Left renal pelvis (tissue), 4 donors: Measurements from ENCODE around the gene NUCB1. TPM values are rescaled to one million over a fixed set of nuclear protein-coding genes. Genes with fewer than 3 reads are reported as not detected.
"Not testable (repeated sequence)": the region's sequence is repeated elsewhere in the genome, so short reads cannot be mapped to it uniquely, and the experiment has no call there.

Source experiments
- DNase-seq, 4 donors: peaks; one replicate each; pipeline ENCODE4 v3.0.0-alpha.2; 2013; ENCODE audit warnings: low read depth in 4 of 4, low spot score in 3 of 4
- polyA plus RNA-seq, 4 donors: library from polyadenylated mRNA; unstranded; fragments of 120-200 nt; gene quantifications; one replicate each; pipeline ENCODE4 v1.2.1, GENCODE V29; 2013; ENCODE audit not compliant: insufficient read length in 4 of 4

The NUCB1 gene
- polyA plus RNA-seq, 4 donors, result 223 to 314 (median 261) TPM

DNA sequence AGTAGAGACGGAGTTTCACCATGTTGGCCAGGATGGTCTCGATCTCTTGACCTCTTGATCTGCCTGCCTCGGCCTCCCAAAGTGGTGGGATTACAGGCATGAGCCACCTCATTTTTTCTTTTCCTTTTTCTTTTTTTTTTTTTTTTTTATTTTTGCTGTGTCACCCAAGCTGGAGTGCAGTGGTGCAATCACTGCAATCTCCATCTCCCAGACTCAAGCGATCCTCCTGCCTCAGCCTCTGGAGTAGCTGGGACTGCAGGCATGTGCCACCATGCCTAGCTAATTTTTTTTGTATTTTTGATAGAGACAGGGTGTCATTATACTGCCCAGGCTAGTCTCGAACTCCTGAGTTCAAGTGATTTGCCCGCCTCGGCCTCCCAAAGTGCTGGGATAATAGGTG, 2.2 kb downstream of the NUCB1 start:
- not testable (repeated sequence) for DNase-seq

DNA sequence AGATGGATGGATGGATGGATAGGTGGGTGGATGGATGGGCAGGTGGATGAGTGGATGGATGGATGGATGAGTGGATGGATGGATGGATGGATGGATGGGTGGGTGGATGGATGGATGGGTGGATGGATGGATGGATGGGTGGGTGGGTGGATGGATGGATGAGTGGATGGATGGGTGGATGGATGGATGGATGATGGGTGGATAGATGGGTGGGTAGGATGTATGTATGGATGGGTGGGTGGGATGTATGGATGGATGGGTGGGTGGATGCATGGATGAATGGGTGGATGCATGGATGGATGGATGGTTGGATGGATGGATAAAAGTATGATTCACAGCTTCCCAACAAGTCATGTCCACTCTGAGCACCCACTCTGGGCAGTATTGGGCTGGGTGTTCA, 3.7 kb downstream of the NUCB1 start:
- not testable (repeated sequence) for DNase-seq

DNA sequence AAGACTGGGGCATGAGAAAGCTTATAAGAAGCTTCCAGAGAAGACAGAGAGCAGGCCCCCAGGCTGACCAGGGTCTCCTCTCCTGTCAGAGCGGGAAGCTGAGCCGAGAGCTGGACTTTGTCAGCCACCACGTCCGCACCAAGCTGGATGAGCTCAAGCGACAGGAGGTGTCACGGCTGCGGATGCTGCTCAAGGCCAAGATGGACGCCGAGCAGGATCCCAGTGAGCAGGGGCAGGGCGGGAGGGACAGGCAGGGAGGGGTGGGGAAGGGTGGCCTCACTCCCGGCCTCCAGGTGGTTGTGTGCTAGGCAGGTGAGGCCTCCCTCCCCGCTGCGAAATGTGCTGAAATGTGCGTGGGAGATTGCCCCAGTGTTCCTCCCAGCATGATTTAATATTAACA, 5.6 kb downstream of the NUCB1 start:
- no peak for DNase-seq

DNA sequence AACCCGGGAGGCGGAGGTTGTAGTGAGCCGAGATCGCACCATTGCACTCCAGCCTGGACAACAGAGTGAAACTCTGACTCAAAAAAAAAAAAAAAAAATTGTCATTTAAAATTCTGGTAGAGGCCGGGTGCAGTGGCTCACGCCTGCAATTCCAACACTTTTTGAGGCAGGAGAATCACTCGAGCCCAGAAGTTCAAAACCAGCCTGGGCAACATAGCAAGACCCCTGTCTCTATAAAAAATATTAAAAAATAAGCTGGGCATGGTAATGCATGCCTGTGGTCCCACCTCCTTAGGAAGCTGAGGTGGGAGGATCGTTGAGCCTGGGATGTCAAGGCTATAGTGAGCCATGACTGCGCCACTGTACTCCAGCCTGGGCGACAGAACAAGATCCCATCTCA, 6.2 kb downstream of the NUCB1 start:
- no peak for DNase-seq

DNA sequence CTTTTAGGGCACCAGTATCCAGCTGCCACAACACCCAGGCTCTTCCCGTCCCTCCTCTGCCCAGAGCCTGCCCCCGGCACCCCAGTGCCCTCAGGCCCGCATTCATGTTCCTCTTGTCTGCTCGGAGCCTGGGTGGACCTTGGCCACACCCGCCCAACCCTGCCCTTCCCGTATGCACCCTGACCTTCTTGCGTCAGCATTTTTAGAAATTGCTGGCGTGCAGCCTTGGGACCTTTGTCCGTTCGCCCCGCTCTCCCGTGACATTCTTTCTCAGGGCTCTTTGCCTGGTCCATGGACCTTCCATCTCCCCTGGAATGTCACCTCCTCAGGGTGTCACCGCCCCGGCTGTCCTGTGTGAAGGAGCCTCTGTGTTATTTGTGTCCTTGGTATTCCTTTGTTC, 7.6 kb downstream of the NUCB1 start:
- DNase-seq, result no peak

DNA sequence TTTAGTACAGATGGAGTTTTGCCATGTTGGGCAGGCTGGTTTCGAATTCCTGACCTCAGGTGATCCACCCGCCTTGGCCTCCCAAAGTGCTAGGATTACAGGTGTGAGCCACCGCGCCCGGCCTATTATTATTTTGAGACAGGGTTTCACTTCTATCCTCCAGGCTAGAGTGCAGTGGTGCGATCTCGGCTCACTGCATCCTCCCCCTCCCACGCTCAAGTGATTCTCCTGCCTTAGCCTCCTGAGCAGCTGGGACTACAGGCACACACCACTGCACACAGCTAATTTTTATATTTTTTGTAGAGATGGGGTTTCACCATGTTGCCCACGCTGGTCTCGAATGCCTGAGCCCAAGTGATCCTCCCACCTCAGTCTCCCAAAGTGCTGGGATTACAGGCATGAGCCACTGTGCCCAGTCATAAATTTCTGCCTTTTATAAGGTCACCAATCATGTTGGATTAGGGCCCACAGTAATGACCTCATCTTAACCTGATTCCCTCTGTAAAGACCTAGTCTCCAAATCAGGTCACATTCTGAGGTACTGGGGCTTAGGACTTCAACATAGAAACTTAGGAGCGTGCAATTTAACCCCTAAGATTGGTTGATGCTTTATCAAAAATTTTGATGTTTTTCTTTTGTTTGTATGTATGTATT, 9.4 kb downstream of the NUCB1 start:
- DNase-seq, result not testable (repeated sequence)

DNA sequence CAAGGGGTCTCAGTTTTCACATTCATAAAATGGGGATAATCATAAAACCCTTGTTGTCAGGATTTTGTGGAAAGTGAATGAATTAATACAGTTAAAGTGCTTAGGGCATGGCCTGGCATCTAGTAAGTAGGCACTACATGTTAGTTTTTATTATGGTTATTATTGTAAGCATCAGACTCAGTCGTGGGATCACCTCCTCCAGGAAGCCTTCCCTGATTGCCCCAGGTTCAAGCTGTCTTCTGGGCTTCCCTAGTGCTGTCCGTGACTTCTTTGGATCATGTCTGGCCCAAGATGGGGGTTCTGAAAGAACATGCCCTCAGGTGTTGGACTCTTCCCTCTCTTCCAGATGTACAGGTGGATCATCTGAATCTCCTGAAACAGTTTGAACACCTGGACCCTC, 10.7 kb downstream of the NUCB1 start:
- no peak for DNase-seq

DNA sequence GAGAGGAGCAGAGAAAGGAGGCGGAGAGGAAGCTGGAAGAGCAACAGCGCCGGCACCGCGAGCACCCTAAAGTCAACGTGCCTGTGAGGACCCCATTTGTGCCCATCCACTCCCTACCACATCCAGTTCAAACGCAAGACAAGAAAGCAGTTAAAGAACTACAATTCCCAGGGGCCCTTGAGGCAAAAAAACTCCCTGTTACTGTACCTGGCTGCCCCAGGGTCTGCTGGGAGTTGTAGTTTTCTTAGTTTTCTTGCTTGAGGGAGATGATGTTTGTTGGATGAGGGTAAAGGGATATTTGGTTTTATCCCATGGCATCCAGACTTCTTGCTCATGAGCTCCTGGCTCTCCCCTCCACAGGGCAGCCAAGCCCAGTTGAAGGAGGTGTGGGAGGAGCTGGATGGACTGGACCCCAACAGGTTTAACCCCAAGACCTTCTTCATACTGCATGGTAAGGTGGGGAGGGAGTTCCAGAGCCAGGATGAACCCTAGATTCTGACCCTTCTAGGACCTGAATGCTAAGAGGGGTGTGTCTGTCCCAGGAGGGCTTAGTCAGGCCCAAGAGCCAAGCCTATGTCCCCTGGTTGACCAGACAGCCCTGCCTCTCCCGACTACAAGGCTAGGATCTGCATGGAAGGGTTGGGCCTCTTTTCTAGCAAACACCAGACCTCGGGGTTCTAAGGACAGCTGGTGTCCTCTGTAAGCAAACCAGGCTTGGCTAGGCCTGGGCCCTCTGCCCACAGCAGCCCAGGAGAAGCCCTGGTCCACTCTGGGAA, 13.2 kb downstream of the NUCB1 start:
- DNase-seq, result no peak

DNA sequence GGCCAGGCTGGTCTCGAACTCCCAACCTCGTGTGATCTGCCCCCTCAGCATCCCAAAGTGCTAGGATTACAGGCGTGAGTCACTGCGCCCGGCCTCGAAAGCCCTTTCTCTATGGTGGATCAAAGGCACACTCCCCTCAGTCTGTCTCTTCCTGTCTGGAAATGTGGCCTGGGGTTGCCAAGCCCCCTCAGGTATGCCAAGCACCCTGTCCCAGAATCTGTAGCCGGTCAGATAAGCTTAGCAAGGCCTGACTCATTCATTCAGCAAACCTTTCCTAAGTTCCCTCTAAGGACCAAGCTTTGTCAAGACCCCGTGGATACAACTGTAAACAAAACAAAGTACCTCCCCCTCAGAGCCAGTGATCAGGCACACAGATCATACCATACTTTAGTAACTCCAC, 14.1 kb downstream of the NUCB1 start:
- DNase-seq, result no peak

DNA sequence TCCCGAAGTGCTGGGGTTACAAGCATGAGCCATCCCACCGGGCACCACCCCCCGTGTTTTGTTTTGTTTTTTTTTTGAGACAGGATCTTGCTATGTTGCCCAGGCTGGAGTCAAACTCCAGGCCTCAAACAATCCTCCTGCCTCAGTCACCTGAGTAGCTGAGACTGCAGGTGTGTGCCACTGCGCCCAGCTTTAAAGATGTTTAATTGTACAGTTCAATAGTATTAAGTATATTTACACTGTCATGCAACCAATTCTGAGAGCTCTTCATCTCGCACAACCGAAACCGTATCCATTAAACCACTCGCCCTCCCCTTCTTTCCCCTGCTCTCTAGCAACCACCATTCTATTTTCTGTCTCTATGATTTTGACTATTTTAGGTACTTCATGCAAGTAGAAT, 15.6 kb downstream of the NUCB1 start:
- DNase-seq, result no peak

DNA sequence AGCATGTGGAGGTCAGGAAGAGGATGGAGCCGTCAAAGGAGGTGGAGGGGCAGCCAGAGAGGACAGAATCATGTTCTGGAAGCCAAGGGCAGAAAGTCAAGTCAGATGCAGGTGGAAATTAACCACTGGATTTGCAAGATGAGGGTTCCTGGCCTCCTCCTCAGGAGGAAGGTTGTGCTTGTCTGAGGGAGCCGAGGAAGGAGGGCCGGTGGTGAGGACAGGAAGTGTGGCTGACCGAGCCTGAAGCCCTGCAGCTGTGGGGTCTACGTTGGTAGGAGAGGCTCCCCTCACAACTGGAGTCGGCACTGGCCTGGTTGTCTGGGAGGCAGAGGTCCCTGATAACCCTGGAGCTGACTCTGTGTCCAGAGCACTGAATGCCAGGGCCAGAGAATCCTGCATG, 18.0 kb downstream of the NUCB1 start:
- no peak for DNase-seq

DNA sequence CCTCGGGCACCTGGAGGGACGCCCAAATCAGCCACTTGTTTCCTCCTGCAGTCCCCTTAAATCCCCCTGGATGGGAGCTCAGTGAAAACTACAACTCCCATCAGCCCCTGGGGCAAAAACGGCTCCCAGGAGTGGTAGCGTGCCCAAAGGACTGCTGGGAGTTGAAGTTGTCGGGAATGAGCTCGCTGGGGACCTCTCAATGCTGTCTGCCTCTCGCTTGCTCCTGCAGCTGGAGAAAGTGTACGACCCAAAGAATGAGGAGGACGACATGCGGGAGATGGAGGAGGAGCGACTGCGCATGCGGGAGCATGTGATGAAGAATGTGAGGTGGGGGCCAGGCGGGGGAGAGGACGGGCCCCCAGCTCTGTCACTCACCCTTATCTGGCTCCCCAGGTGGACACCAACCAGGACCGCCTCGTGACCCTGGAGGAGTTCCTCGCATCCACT, 18.7 kb downstream of the NUCB1 start:
- DNase-seq, result no peak

DNA sequence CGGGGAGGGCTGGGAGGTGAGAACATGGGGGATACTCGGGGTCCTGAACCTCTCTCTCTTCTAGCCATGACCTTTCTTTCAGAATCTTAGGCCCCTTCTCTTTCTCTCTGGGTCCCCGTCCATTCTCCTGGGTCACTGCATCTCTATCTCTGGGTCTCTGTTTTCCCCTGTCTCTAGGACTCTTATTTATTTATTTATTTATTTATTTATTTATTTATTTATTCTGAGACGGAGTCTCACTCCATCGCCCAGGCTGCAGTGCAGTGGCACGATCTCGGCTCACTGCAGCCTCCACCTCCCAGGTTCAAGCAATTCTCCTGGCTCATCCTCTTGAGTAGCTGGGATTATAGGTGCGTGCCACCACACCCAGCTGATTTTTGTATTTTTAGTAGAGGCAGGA, 19.2 kb downstream of the NUCB1 start:
- DNase-seq, result not testable (repeated sequence)

DNA sequence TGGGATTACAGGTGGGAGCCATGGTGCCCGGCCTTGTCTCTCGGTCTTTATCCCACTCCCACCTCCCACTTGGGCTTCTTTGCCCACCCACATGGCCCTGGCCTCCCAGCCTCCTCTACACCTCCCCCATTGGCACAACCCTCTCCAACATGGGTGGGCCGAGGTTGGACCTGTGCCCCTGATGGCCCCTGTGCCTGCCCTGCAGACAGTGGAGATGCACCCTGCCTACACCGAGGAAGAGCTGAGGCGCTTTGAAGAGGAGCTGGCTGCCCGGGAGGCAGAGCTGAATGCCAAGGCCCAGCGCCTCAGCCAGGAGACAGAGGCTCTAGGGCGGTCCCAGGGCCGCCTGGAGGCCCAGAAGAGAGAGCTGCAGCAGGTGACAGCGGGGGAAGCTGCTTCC, 20.8 kb downstream of the NUCB1 start:
- no peak for DNase-seq

DNA sequence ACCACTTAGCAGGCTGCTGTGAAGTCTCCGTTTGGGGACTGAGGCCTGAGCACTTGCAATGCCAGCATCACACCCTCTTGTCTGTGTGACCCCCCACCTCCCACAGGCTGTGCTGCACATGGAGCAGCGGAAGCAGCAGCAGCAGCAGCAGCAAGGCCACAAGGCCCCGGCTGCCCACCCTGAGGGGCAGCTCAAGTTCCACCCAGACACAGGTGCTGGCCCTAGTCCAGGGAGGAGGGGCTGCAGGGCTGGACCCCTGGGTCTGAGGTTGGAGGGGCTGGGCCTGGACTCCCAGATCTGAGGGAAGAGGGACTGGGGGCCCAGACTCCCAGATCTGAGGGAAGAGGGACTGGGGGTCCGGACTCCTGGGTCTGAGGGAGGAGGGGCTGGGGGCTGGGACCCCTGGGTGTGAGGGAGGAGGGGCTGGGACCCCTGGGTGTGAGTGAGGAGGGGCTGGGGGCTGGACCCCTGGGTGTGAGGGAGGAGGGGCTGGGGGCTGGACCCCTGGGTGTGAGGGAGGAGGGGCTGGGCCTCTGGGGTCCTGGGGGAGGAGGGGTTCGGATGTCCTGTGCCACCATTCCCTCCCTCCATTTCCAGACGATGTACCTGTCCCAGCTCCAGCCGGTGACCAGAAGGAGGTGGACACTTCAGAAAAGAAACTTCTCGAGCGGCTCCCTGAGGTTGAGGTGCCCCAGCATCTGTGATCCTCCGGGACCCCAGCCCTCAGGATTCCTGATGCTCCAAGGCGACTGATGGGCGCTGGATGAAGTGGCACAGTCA, 21.8 kb downstream of the NUCB1 start:
- no peak for DNase-seq

DNA sequence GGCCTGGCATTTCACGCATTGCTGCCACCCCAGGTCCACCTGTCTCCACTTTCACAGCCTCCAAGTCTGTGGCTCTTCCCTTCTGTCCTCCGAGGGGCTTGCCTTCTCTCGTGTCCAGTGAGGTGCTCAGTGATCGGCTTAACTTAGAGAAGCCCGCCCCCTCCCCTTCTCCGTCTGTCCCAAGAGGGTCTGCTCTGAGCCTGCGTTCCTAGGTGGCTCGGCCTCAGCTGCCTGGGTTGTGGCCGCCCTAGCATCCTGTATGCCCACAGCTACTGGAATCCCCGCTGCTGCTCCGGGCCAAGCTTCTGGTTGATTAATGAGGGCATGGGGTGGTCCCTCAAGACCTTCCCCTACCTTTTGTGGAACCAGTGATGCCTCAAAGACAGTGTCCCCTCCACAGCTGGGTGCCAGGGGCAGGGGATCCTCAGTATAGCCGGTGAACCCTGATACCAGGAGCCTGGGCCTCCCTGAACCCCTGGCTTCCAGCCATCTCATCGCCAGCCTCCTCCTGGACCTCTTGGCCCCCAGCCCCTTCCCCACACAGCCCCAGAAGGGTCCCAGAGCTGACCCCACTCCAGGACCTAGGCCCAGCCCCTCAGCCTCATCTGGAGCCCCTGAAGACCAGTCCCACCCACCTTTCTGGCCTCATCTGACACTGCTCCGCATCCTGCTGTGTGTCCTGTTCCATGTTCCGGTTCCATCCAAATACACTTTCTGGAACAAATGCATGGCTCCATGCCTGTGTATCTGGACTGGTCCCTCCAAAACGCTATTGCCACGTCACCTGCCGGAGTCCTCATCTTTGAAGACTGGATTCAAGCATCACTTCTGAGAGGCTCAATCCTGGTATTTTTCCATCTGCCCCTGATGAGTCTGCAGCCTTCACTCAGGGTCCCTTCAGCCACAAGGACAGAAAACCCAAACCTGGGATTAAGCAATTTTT, 22.7 kb downstream of the NUCB1 start:
- DNase-seq, result no peak

DNA sequence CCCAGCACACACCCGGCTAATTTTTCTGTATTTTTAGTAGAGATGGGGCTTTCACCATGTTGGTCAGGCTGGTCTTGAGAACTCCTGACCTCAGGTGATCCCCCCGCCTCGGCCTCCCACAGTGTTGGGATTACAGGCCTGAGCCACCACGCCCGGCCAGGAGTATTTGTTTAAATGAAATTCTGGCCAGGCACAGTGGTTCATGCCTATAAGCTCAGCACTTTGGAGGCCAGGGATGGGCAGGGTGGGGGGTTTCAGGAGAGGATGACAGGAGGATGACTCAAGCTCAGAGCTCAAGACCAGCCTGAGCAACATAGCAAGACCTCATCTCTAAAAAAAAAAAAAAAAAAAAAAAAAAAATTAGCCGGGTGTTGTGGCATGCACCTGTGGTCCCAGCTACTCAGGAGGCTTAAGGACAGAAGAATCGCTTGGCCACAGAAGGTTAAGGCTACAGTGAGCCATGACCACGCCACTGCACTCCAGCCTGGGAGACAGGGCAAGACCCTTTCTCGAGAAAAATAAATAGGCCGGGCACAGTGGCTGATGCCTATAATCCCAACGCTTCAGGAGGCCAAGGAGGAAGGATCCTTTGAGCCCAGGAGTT, 25.2 kb downstream of the NUCB1 start:
- no peak for DNase-seq

DNA sequence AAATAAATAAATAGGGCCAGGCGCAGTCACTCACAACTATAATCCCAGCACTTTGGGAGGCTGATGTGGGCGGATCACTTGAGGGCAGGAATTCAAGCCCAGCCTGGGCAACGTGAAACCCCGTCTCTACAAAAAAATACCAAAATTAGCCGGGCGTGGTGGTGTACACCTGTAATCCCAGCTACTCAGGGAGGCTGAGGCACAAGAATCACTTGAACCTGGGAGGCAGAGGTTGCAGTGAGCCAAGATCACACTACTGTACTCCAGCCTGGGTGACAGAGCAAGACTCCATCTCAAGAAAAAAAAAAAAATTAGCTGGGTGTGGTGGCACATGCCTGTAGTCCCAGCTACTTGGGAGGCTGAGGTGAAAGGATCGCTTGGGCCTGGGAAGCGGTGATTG, 25.8 kb downstream of the NUCB1 start:
- DNase-seq, result not testable (repeated sequence)

DNA sequence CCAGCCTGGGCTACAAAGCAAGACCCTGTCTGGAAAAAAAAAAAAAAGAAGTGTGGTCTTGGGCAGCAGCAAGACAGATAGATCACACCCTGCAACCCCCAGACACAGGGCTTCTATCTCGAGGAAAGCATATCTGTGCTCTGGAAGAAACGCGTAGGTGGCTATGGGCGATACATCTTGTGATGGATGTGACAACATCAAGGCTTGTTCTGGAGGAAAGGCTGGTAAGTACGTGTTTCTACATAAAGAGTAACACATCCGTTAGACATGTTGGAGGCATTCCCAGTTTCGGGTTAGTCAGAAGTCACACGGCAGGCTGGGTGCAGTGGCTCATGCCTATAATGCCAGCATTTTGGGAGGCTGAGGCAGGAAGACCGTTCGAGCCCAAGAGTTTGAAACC, 26.8 kb downstream of the NUCB1 start:
- no peak for DNase-seq

DNA sequence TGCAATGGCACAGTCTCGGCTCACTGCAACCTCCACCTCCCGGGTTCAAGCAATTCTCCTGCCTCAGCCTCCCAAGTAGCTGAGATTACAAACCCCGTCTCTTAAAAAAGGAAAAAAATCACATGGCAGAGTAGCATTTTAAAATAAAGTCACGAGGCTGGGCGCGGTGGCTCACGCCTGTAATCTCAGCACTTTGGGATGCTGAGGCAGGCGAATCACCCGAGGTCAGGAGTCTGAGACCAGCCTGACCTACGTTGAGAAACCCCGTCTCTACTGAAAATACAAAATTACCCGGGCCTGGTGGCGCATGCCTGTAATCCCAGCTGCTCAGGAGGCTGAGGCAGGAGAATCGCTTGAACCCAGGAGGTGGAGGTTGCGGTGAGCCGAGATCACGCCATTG, 27.6 kb downstream of the NUCB1 start:
- not testable (repeated sequence) for DNase-seq
